Retina (tissue), 1 donor: ENCODE results near the gene ASMT.
"Not testable (repeated sequence)": the region's sequence is repeated elsewhere in the genome, so short reads cannot be mapped to it uniquely, and the experiment has no call there.

ENCODE experiments used
- DNase-seq: peaks from one replicate; pipeline ENCODE4 v3.0.0-alpha.2; 2016

Gene ASMT

DNA sequence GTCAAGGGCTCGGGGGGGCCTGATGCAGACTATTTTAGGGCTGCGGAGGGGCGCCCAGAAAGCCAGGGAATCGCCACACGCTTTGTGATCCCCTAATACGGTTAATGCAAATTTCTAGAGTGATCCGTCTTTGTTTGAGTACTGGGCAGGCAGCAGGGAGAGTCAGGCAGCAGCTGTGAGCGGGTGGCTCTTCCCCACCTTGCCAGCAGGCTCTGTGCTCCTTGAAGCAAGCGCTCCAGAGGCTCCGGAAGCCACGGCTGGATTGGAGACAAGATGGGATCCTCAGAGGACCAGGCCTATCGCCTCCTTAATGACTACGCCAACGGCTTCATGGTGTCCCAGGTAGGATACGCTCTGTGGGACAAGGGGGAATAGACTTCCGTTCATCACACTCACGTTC, at the start of gene ASMT:
ASMT (plus strand) TSS at position 133 of the 400 bp plus-strand sequence; CDS start at position 274, 141 bp downstream.
- DNase-seq, result no peak

DNA sequence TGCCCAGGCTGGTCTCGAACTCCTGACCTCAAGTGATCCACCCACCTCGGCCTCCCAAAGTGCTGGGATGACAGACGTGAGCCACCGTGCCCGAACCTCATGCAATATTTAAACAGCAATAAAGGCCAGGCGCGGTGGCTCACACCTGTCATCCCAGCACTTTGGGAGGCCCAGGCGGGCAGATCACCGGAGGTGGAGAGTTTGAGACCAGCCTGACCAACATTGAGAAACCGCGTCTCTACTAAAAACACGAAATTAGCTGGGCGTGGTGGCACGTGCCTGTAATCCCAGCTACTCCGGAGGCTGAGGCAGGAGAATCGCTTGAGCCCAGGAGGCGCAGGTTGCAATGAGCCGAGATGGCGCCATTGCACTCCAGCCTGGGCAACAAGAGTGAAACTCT, 40.7 kb upstream of the ASMT start:
- DNase-seq, result not testable (repeated sequence)

DNA sequence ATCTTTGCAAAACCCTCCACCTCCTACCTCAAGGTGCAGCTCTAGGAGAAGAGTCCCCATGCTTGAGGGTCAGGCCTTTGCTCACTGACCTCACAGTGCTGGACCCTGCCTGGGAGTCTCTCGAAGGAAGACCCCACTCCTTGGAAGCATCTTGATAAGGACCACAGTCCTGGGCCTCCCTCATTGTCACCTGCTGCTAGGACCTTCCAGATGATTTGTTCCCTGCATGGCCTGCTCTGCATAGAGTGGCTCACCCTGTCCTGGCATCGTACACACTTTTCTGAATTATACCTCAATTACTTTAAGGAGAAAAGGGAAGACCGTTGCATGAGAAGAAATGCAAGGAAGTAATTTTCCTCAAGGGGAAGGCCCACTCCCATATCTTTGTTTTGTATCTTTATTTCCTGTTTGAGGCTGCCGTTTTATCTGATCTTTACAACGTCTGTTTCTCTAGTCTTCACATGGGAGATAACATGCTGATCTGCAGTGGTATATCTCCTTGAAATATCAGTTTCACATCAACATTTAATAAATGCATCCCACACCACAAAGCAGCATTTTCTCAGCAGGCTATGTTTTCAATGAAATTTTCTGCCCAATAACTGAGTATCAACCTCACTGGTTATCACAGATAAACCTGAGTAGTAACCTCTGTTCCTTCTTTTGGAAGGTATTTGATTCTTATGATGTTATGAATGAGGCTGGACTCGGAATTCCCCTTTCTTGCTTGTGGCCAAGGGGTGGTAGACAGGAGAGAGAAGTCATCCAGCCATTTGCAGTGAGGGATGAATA, 38.5 kb upstream of the ASMT start:
- no peak for DNase-seq

- DNase-seq, result no peak
Measured at GRCh38 chrX:1577845-1578244, 37.0 kb upstream of the ASMT start.

- no peak for DNase-seq
Measured at GRCh38 chrX:1578511-1579173, 36.2 kb upstream of the ASMT start.

DNA sequence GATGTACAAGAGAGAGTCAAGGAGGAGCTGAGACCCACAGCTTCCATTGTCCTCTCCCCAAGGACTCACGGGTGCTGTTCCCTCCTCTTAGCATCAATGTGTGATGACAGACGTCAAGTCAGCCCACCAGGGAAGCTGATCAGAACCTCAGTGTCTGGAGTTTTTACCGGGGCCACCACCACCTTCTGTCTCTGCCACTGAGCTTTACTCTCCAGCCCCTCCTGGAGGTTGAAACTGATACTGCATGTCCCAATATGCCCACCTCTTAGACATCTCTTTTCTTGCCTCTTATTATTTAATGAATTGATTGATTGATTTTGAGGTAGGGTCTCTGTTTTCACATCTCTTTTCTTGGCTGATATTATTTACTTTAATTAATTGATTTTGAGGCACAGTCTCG, 33.7 kb upstream of the ASMT start:
- peak; percentile 49 for DNase-seq

DNA sequence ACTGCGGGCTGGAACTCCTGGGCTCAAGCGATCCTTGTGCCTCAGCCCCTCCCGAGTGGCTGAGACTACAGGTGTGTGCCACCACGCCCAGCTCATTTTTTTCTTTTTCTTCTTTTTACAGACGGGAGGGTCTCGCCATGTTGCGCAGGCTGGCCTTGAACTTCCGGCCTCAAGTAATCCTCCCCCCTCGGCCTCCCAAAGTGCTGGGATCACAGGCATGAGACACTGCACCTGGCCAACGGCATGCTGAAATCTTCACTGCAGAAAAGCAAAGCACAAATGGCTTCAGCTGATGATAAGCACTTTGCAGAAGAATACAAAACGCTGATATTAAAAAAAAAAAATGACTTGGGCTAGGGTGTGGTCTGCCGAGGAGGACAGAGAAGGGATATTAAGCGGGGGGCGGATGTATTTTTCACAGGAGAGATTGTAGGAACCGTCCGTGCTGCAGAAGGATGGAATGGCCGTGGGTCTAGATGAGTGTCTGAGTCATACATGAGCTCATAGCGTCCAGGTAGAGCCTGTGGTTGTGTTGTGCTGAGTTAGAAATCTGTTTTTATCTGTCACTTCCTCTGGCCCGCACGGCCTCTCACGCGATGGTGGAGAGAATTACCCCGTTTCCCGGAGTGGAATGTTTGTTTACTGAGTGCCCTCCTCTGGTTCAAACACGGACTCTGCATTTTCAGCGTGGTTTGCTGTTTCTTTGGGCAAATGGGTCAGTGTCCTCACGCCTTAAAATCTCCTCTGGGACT, 32.0 kb upstream of the ASMT start:
- DNase-seq, result no peak

- DNase-seq, result no peak
Measured at GRCh38 chrX:1584237-1585011, 30.4 kb upstream of the ASMT start.

GRCh38 chrX:1587161-1587560, 27.7 kb upstream of the ASMT start:
- DNase-seq, result no peak

GRCh38 chrX:1589356-1590130, 25.3 kb upstream of the ASMT start:
- no peak for DNase-seq

DNA sequence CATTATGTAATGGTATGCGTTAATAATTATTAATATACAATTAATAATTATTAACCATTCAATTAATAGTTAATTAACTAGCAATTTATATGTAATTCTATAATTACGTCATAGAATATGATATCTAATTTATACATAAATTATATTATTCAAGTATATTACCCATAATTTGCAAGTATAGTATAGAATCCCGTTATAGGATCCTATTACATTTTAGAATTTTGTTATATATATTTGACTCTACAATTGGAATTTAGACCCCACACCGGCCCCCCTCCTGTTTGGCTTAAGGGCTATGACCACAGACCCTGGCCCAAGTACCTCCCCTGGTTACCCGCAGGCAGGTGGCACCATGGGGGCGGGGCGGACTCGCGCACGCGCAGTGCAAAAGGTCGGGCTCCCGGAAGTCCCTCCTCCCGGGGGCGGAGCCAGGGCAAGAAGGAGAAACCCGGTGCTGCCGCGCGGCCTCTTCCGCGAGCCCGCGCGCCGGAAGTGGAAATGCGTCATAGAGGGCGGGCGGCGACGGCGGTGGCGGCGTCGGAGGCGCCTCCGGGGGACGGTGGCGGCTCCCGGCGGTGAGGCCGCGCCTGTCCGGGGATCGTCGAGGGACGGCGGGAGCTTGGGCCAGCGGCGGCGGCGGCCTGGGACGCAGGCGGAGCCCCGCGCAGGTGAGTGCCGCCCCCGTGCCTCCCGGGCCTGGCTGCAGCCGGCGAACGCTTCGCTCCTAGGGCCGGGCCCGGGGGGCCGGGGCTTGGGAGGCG, 23.6 kb upstream of the ASMT start, which contains the start of gene AKAP17A:
AKAP17A (plus strand) TSS at position 503 of the 761 bp plus-strand sequence. CDS start 1,859 bp downstream, outside the sequence.
- DNase-seq, result peak; percentile 96

- DNase-seq, result no peak
Measured at GRCh38 chrX:1591863-1592469, 22.9 kb upstream of the ASMT start.

GRCh38 chrX:1592470-1593142, 22.3 kb upstream of the ASMT start:
- no peak for DNase-seq

- no peak for DNase-seq
Measured at GRCh38 chrX:1593286-1594271, 21.3 kb upstream of the ASMT start.

DNA sequence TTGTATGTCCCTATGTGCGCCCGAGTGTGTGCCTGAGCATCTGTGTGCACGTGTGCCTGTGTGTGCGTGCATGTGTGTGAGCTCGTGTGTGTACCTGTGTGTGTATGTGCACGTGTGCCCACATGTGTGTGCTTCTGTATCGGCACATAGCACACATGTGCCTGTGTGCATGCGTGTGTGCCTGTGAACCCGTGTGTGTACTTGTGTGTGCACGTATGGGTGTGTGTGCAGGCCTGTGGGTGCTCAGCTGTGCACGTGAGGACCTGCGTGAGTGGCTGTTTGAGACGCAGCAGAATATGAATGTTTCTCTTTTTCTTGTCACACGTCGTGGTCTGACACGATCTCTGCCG, 19.2 kb upstream of the ASMT start:
- DNase-seq, result no peak

GRCh38 chrX:1596676-1597344, 18.0 kb upstream of the ASMT start:
- DNase-seq, result no peak

DNA sequence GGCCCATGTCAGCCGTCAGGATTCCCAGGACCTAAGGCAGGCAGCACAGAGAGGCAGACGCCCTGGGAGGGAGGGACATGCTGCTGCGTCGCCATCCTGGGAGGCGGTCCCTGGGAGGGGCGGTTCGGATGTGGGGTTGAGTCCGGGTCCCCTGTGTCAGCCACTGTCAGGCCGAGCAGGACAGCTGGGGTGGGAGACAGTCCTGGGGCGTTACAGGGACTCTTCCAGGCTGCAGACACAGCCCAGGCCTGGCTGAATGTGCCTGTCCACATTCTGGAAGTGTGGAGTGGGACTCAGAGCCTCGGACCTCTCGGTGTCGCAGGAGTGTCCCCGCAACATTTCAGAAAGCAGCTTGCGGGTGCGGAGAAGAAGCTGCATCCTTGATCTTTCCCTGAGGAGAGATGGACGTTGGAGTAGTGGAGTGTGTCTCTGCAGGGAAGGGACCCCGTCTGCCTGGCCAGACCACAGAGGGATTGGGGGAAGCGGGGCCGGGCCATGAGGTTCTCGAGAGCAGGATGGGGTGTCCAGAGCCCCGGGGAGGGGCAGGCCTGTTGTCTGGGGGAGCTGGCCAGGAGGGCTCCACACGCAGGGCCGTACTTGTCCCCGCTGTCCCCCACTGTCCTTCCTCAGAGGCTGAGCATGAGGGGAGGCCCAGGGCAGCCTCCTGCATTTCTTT, 17.4 kb upstream of the ASMT start:
- no peak for DNase-seq
